Measurements from ENCODE around the gene NUTF2.
"Not testable (repeated sequence)": the region's sequence is repeated elsewhere in the genome, so short reads cannot be mapped to it uniquely, and the experiment has no call there.

Gene NUTF2

GRCh38 chr16:67885545-67885944 is 38.8 kb downstream of the NUTF2 start:
- no peak for DNase-seq (ENCODE audit: low read depth)

- DNase-seq (ENCODE audit: low read depth) = no peak
These were observed 39.2 kb downstream of the NUTF2 start for GRCh38 chr16:67885976-67886375.

- DNase-seq (ENCODE audit: low read depth) = no peak
These were observed 39.7 kb downstream of the NUTF2 start for GRCh38 chr16:67886387-67886786.

- DNase-seq (ENCODE audit: low read depth) = no peak
These were observed 41.6 kb downstream of the NUTF2 start for GRCh38 chr16:67888331-67888730.

GRCh38 chr16:67892375-67892774 is 45.6 kb downstream of the NUTF2 start:
- no peak for DNase-seq (ENCODE audit: low read depth)

- peak; percentile 91 for DNase-seq (ENCODE audit: low read depth)
These were observed 46.4 kb downstream of the NUTF2 start, which contains the start of gene PSKH1 for GRCh38 chr16:67892899-67893742. PSKH1 (plus strand) TSS chr16:67893254; CDS start chr16:67908750, 15,496 bp downstream.

GRCh38 chr16:67893743-67894399 is 47.1 kb downstream of the NUTF2 start:
- no peak for DNase-seq (ENCODE audit: low read depth)

- DNase-seq (ENCODE audit: low read depth) = no peak
These were observed 50.5 kb downstream of the NUTF2 start for GRCh38 chr16:67897231-67897630.

GRCh38 chr16:67901734-67902133 is 55.0 kb downstream of the NUTF2 start:
- DNase-seq (ENCODE audit: low read depth) = no peak

GRCh38 chr16:67902831-67903230 is 56.1 kb downstream of the NUTF2 start:
- DNase-seq (ENCODE audit: low read depth) = no peak

- DNase-seq (ENCODE audit: low read depth) = no peak
These were observed 60.9 kb downstream of the NUTF2 start for GRCh38 chr16:67907397-67908180.

- DNase-seq (ENCODE audit: low read depth) = no peak
These were observed 62.5 kb downstream of the NUTF2 start for GRCh38 chr16:67909056-67909742.

- DNase-seq (ENCODE audit: low read depth) = no peak
These were observed 63.4 kb downstream of the NUTF2 start for GRCh38 chr16:67910158-67910557.

GRCh38 chr16:67914758-67915495 is 68.2 kb downstream of the NUTF2 start:
- DNase-seq (ENCODE audit: low read depth) = no peak

- DNase-seq (ENCODE audit: low read depth) = not testable (repeated sequence)
These were observed 68.7 kb downstream of the NUTF2 start for GRCh38 chr16:67915496-67915769.

GRCh38 chr16:67915831-67916723 is 69.3 kb downstream of the NUTF2 start:
- no peak for DNase-seq (ENCODE audit: low read depth)

- DNase-seq (ENCODE audit: low read depth) = no peak
These were observed 70.6 kb downstream of the NUTF2 start for GRCh38 chr16:67917140-67917851.

- no peak for DNase-seq (ENCODE audit: low read depth)
These were observed 71.1 kb downstream of the NUTF2 start for GRCh38 chr16:67917852-67918236.

- no peak for DNase-seq (ENCODE audit: low read depth)
These were observed 73.0 kb downstream of the NUTF2 start for GRCh38 chr16:67919622-67920221.
